ENCODE data around the gene BPIFB1. TPM values are rescaled to one million over a fixed set of nuclear protein-coding genes. Genes with fewer than 3 reads are reported as not detected.

Gene BPIFB1
- polyA plus RNA-seq, 1 donor (not counting 4 experiments of a cell fraction or from before 2014, with no cell fraction given), result not detected

- no peak overlapping the region for H3K9ac ChIP-seq (ENCODE audit: control insufficient read depth, extremely low read depth, insufficient read depth, low read length)
- H3K36me3 ChIP-seq (ENCODE audit: control insufficient read depth in 2 of 2, extremely low read depth in 1 of 2, insufficient read depth in 2 of 2, low read length in 2 of 2), result no peaks in the 10 kb centered on the region
- H3K4me3 ChIP-seq (ENCODE audit: control insufficient read depth in 2 of 3, extremely low read depth in 1 of 3, insufficient read depth in 2 of 3, low read depth in 1 of 3, low read length in 3 of 3), result no peak overlapping the region
- no peaks in the 10 kb centered on the region for H3K79me2 ChIP-seq (ENCODE audit: control insufficient read depth, insufficient read depth, low read length)
- H3K9me3 ChIP-seq (ENCODE audit: control insufficient read depth, low read depth, low read length), result no peaks in the 10 kb centered on the region
- H3K4me2 ChIP-seq (ENCODE audit: control insufficient read depth, extremely low read depth, insufficient read depth, low read depth, low read length), result no peak overlapping the region
- FAIRE-seq (no peak), DNase-seq (ENCODE audit: low read depth, low spot score) (no peak)
- H4K20me1 ChIP-seq (ENCODE audit: control insufficient read depth, extremely low read depth, insufficient read depth, low read length), result no peaks in the 10 kb centered on the region
- H3K27ac ChIP-seq (ENCODE audit: control insufficient read depth, insufficient read depth, low read length), result no peak overlapping the region
- H3K27me3 ChIP-seq (ENCODE audit: control insufficient read depth, extremely low read depth, insufficient read depth, low read length), result peaks cover 12% of the 10 kb centered on the region
- no peaks in the 10 kb centered on the region for H3K9me1 ChIP-seq (ENCODE audit: control insufficient read depth, extremely low read depth, insufficient read depth, low read length)
- TF ChIP-seq, protein P1, sequence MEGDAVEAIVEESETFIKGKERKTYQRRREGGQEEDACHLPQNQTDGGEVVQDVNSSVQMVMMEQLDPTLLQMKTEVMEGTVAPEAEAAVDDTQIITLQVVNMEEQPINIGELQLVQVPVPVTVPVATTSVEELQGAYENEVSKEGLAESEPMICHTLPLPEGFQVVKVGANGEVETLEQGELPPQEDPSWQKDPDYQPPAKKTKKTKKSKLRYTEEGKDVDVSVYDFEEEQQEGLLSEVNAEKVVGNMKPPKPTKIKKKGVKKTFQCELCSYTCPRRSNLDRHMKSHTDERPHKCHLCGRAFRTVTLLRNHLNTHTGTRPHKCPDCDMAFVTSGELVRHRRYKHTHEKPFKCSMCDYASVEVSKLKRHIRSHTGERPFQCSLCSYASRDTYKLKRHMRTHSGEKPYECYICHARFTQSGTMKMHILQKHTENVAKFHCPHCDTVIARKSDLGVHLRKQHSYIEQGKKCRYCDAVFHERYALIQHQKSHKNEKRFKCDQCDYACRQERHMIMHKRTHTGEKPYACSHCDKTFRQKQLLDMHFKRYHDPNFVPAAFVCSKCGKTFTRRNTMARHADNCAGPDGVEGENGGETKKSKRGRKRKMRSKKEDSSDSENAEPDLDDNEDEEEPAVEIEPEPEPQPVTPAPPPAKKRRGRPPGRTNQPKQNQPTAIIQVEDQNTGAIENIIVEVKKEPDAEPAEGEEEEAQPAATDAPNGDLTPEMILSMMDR (optimal IDR thresholded peaks at IDR 0.05 in 1 of 3, IDR thresholded peaks at IDR 0.05 in 1 of 3, conservative IDR thresholded peaks at IDR 0.05 in 1 of 3; ENCODE audit: extremely low read depth in 1 of 3, insufficient read depth in 2 of 3, low read length in 3 of 3), result no peak
- TF ChIP-seq EZH2 (IDR thresholded peaks at IDR 0.05; ENCODE audit: low read length), result no peak
- H3K4me1 ChIP-seq (ENCODE audit: control insufficient read depth, extremely low read depth, insufficient read depth, low read length), result no peaks in the 10 kb centered on the region
- no peak overlapping the region for H2AFZ ChIP-seq (ENCODE audit: control insufficient read depth, low read length)
- dilution Hi-C loops (cut with MboI; ENCODE audit: extremely low pct_ligation_motif_present, low sequenced_read_pairs), result no loop called here
These were observed 18.3 kb downstream of the BPIFB1 start for GRCh38 chr20:33301192-33301930.

DNA sequence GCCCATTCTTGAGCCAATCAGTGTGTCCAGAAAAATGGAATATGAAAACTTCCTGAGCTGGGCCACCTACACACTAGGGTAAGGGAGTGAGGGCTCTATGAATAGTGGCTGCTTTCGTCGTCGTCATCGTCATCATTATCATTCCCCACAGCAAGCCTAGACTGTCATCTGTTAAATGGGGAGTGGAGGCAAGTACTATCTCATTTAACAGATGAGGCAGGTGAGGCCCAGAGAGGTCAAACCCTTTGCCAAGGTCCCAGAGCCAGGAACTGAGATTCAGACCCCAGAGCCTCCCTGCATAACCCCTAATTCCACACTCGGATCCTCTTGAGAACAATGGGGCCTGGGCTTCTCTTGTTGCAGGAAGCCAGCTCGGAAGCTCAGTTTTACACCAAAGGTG lies 20.6 kb downstream of the BPIFB1 start:
- no peaks in the 10 kb centered on the region for H3K9me3 ChIP-seq (ENCODE audit: control insufficient read depth, low read depth, low read length)
- FAIRE-seq, result no peak
- H3K4me1 ChIP-seq (ENCODE audit: control insufficient read depth, extremely low read depth, insufficient read depth, low read length), result no peaks in the 10 kb centered on the region
- no peak overlapping the region for H2AFZ ChIP-seq (ENCODE audit: control insufficient read depth, low read length)
- H3K4me3 ChIP-seq (ENCODE audit: control insufficient read depth in 2 of 3, extremely low read depth in 1 of 3, insufficient read depth in 2 of 3, low read depth in 1 of 3, low read length in 3 of 3), result no peak overlapping the region
- H3K27me3 ChIP-seq (ENCODE audit: control insufficient read depth, extremely low read depth, insufficient read depth, low read length), result no peaks in the 10 kb centered on the region
- no peak for TF ChIP-seq EZH2 (IDR thresholded peaks at IDR 0.05; ENCODE audit: low read length)
- TF ChIP-seq, protein P1 (optimal IDR thresholded peaks at IDR 0.05 in 1 of 3, IDR thresholded peaks at IDR 0.05 in 1 of 3, conservative IDR thresholded peaks at IDR 0.05 in 1 of 3; ENCODE audit: extremely low read depth in 1 of 3, insufficient read depth in 2 of 3, low read length in 3 of 3), result no peak
- no peak overlapping the region for H3K9ac ChIP-seq (ENCODE audit: control insufficient read depth, extremely low read depth, insufficient read depth, low read length)
- DNase-seq (ENCODE audit: low read depth, low spot score), result no peak
- dilution Hi-C loops (cut with MboI; ENCODE audit: extremely low pct_ligation_motif_present, low sequenced_read_pairs), result no loop called here
- H3K27ac ChIP-seq (ENCODE audit: control insufficient read depth, insufficient read depth, low read length), result no peak overlapping the region
- H3K9me1 ChIP-seq (ENCODE audit: control insufficient read depth, extremely low read depth, insufficient read depth, low read length), result no peaks in the 10 kb centered on the region
- no peak overlapping the region for H3K4me2 ChIP-seq (ENCODE audit: control insufficient read depth, extremely low read depth, insufficient read depth, low read depth, low read length)
- no peaks in the 10 kb centered on the region for H3K36me3 ChIP-seq (ENCODE audit: control insufficient read depth in 2 of 2, extremely low read depth in 1 of 2, insufficient read depth in 2 of 2, low read length in 2 of 2)
- no peaks in the 10 kb centered on the region for H3K79me2 ChIP-seq (ENCODE audit: control insufficient read depth, insufficient read depth, low read length)
- no peaks in the 10 kb centered on the region for H4K20me1 ChIP-seq (ENCODE audit: control insufficient read depth, extremely low read depth, insufficient read depth, low read length)
